GM19468 (cell line): ENCODE results near the gene ADGRF1.
"Not testable (repeated sequence)": the region's sequence is repeated elsewhere in the genome, so short reads cannot be mapped to it uniquely, and the experiment has no call there.

Experiments
- ATAC-seq: cut with Tn5 transposase; IDR thresholded peaks from one replicate; pipeline ENCODE4 v1.9.1; 2021; ENCODE audit warnings: mild to moderate bottlenecking, moderate library complexity, moderate number of reproducible peaks; ENCODE audit not compliant: unreplicated experiment; ENCODE audit errors: extremely low read depth

ADGRF1 gene

DNA sequence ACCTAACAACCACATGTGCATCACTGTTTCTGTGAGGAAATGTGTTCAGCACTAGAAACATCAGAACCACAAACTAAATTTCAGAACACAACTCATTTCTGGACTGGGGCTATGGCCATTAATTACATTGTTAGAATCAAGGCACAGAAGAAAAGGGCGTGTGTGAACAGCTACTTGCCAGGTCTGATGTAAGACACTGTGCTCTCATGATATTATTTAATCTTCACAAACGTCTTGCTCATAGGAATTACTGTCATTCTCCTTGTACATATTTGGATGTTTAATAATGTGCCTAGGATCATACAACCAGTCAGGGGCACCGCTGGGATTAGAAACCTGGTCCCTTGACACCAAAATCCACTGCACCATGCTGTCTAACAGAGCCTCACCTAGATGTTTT is 14.8 kb downstream of the ADGRF1 start:
- no peak for ATAC-seq

DNA sequence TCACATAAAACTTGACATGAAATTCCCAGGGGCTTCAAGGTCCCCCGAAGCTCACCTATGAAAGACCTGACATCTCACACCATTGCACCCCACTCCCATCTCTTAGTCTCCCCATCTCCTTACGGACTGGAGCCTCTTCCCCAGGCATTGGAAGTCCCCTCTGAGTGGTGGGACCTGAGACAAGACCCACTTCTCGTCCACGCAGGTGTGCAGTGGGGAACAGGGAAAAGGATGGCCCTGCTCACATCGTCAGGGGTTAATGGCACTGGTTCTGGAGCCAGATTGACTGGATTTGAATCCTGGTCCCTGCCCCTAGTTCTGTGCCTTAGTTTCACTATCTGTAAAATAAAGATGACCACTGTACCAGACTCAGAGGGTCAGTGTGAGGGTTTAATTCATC is 15.5 kb downstream of the ADGRF1 start:
- ATAC-seq = no peak

DNA sequence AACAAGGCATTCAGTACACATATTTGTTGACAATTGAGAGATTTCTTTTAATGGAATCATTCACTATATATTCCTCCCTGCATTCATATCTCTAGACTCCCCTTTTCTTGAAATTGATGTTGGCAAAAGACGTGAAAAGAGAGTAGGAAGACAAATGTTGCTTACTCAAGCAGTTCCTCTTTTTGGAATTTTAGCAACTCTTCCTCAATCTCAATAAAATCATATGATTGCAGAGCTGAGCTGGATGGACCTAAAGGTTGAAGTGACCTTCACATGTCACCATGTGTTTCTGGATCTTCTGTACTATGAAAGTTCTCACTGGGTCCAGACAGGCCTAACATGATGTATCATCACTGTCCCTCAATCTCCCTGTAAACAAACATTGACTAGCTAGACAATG is 18.6 kb downstream of the ADGRF1 start:
- ATAC-seq = no peak

DNA sequence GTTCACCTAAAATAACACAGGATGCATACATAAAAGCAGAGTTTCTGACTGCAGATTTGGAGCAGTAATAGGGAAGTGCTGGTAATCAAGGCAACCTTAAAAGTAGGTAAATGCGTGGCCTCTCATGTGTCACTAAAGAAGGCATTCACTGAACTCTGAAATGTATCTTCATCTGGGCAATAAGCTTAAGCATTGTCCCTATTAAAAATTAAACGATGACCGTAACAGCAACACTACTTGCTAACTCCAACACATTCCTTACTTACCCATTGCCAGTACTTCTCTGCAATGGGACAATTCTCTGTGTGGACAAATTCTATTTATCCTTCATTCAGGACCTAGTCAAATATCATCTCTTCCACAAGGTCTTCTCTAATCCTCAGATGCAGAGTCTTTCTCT is 19.9 kb downstream of the ADGRF1 start:
- no peak for ATAC-seq

DNA sequence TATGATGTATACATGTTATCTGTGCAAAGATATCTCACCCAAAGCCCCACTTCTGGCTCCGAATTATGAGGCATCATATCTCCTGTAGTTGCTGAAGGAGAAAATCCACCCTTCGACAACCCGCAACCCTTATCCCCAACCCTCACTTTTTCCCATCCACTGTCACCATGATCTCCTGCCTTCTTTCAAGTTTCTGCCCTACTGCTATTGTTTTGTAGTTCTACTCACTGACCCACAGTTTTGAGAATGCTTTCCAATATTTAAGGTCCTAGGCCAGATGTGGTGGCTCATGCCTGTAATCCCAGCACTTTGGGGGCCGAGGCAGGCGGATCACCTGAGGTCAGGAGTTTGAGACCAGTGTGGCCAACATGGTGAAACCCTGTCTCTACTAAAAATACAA is 22.2 kb downstream of the ADGRF1 start:
- no peak for ATAC-seq

DNA sequence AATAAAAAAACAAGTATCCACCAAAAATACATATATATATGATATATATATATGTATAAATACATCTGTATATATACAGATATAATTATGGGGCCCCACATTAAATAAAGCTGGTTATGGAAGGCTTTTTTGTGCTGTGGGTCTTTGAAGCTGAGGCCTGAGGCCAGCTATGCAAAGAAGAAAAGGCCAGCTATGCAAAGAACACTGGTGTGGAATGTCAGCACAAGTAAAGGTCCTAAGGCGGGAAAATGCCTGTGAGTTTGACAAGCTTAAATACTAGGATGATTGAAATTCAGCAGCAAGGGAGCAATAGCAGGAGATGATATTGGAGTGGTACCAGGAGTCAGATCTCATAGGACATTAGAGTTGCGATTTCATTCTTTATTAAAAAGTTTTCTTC is 25.2 kb downstream of the ADGRF1 start:
- no peak for ATAC-seq

DNA sequence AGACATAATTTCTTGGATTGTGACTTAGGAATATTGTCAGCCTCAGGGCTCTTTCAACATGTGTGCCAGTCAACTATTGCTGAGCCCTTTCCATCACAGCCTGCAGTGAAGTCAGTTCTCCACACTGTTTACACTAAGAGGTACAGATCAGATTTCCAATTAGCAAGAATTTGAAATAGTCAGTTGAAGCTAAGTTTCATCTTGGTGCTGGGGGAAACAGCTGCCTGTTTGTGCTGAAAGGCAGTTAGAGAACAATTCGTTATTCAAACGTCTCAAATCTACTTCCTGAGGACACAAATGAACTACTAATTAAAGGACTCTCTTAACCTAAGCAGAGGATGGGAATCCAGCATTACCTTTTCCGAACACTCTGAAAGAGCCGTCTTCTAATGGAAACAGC is 25.9 kb downstream of the ADGRF1 start:
- no peak for ATAC-seq

DNA sequence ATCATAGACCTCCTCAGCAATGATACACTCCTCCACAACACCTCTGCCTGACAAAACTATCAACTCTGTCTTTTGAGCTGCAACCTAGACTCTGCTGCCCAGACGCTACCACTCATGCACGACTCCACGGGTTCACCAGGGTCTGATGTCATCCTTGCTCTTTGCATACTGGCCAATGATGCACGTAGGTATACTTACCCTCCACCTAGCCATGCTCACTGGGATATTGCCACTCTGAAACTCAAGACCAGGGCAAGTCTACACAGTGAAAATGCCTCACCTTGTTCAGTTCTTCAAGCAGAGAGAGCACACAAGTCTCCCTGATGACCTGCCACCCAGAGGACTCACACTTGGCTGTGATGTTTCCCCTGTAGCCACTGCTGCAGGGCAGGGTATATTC is 27.7 kb downstream of the ADGRF1 start:
- no peak for ATAC-seq

DNA sequence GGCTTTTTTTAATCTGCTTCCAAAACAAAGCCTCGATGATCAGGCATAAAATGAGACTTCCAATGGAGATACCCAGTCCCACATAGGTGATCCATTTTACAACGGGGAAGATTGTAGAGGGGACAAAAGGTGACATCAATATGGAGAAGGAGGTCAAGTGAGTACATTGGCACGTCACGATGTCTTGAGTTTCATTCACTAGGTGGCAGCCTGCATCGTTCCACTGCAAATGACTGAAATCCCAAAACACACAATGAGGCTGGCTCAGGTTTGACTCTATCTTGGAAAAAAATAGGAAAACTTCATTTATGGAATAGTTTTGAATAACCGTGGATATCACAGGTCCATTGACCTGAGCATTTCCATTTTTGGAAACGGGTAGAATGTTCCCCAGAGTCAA is 32.5 kb downstream of the ADGRF1 start:
- ATAC-seq = no peak

DNA sequence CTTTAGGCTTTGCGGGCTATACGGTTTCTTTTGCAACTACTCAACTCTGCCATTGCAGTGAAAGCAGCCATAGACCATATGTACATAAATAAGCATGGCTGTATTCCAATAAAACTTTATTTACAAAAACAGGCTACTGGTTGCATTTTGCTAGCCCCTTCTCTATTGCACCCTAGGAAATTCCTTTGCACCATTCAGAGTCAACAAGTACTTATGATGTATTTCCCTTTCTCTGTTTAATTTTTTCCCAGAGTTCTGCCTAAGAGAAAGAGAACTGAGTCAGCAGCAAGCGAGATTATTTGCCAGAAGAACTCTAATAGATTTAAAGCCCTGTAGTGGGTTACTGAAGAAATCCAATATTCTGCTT is 33.8 kb downstream of the ADGRF1 start:
- ATAC-seq = no peak

DNA sequence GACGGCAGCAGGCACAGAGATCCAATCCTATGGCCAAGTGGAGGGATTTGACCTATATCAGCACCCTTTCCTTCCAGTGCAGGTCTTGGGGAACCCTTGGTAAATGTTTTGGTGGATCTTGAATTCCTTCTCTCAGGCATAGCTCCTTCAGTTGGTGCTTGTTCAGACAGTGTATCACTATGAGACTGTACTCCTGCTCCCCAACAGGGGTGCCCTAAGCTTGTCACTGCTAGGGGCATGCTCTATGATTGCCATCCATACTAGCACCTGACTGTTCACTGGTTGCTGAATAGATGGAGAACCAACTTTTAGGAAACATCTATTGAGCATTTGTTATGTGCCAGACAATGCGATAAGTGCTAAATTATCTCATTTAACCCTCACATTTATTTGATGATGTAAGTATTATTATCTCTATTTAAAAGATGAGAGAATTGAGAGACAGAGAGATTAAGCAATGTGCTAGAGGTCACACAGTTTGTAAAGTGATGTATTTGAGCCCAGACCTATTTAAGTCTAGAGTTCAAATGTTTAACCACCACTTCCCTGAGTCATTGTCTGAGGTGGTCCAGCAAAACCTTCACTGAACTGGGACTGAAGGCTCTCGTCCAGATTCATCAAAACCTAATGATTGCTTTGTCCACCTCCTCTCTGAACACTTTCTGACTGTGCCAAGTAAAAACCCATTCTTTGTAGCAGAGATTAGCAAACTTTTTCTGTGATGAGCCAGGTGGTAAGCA is 34.3 kb downstream of the ADGRF1 start:
- no peak for ATAC-seq

DNA sequence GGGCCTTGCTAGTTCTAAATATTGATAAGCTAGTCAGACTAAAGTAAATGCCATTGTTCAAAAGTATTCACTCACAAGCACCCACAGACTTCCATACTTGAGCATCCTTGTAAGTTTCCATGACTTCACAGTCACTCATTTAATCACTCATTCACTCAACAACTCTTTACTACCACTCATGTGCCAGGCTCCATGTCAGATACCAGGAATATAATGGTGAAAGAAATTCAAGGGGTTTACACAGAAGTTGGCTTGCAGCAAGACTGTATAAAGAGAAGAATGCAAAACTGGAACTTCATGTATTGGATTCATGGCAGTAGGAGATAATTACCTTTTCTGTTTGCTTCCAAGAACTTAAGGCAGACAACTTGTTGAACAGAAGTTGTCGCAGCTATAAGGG is 36.6 kb downstream of the ADGRF1 start:
- no peak for ATAC-seq

DNA sequence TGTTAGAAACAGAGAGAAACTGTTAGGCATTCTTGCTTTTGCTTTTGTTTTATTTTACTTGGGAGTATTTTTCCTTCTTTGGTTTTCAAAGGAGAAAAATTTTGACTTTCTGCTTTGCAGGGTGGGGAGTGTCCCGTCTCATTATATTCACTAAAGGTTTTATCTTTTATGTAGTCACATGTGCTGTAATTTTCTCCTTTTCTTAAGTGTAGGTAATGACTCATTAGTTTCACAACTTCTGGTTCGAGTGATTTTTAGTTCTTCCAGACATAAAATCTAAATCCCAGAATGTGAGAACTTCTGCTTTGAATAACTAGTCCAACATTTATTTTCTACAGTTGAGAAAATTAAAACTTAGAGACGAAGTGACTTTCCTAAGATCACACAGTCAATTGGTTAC is 37.7 kb downstream of the ADGRF1 start:
- ATAC-seq = no peak

DNA sequence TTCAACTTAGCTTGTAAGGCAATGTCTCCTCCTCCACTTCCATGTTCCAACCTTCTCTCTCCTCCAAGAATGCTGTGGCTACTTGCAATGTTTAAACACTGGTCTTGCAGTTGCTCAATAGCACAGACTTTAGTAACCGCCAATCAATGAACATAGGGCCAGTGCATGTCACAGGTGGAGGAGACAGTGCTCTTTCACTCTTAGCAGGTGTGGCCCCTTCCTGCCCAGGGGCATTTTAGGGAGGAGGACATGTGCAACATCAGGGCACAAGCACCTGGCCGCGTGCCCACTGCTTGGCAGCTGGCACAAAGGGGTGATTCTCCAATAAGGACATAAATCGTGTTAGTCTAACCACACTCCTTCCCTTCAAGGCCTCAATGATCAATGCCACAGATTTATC is 41.3 kb downstream of the ADGRF1 start:
- ATAC-seq = no peak

DNA sequence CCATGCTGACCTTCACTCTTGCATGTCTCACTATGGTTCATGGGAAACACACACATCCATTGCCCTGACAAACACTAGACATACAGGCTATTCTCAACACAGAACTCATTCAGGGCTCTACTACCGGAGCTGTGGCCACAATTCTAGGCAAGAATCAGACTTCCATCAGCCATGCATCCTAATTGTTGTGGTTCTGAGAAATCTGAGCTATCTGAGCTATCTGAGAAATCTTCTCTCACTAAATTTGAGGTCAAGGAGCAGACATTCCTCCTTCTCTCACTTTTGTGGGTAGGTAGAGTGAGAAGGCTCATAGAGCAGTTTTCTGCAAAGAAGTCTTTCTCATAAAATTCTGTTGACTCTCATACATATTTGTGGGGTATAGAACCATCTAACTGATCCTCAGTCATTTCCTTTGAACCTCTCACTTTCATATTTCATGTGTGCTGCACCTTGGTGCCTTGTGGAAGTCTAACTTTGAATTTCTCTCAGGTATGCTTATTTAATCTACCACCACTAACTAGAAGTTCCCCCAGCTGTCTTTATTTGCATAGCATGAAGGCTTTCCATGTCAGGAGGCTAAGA is 43.6 kb downstream of the ADGRF1 start:
- ATAC-seq = no peak

DNA sequence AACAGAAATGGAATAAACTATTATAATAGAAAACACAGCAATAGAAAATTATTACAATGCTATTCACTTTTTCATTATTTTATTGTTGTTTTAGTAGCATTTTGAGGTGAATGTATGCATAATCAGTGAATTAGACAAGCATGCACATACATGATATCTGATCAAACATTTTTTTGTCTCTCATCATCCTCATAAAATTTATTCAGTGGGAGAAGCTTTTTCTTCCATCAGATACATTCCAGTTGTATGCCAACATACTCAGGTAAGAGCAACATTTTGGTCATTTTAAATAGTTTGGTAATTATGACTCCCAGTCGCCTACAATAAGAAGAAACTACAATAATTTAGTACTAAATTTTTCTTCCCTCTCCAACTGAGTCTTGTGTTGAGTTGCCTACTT is 44.5 kb downstream of the ADGRF1 start:
- ATAC-seq = no peak

DNA sequence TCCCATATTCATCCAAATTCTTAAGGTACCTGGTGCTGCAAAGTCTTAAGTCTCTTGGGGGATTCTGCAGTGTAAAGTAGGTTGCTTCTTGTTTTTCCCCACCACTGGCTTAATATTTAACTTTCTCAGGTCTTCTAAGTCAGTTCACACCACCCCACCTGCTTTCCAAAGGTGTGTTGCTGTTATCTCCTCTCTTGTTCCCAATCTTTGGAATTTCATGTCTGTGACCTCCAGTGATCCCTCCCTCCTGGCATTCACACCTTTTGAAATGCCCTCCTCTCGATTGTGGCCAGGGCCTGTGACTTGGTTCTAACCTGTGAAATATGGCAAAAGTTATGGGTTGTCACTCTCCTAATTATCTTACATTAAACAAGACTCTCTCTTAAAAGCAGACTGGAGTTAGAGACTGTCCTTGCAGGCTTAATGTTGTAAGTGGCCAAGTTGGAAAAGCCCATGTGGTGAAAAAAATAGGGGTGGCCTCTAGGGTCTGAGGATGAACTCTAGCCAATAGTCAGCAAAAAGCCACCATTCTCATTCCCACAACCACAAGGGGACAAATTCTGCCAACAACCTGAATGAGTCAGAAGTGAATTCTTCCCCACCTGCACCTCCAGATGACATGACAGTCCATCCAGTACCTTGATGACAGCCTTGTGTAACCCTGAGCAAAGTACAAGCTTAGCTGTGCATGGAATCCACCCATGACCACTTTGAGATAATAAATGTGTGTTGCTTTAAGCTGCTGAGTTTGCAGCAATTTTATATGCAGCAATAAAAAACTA is 45.1 kb downstream of the ADGRF1 start:
- no peak for ATAC-seq

DNA sequence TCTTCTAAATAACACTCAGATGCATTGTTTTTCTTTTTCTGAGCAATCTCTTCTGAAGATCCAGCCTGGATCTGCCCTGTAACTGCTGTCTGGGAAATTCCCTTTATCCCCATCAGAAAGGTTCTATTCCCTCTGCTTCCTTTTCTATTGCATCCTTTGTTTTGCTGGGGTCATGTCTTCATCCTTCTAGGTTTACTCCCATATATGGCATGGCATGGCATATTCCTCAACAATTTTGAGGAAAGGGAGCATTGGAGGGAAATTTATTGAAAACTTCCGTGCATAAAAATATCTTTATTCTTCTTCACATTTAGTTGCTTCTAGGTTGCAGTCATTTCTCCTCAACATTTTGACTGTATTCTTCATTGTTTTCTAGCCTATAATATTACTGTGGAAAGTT is 47.2 kb downstream of the ADGRF1 start:
- no peak for ATAC-seq

DNA sequence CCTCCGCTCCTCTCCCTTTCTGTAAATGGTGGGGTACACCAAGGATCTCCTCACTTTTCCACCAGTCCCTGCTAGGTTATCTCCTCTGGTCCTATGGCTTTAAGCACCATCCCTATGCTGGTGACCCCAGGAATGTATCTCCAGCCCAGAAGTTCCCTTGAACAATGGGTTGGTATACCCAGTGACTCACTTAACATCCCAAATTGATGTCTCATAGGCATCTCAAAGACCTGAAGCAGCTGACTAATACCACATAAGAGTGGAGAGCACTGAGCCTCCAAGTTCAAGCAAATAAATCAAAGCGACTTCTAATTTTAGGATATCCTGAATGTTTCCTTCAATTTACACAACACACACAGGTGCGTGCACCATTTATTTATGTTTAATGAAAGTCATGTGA is 48.3 kb downstream of the ADGRF1 start:
- ATAC-seq = no peak

DNA sequence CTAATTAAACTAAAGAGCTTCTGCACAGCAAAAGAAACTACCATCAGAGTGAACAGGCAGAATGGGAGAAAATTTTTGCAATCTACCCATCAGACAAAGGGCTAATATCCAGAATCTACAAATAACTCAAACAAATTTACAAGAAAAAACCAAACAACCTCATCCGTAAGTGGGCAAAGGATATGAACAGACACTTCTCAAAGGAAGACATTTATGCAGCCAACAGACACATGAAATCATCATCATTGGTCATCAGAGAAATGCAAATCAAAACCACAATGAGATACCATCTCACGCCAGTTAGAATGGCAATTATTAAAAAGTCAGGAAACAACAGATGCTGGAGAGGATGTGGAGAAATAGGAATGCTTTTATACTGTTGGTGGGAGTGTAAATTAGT is 49.7 kb downstream of the ADGRF1 start:
- ATAC-seq = not testable (repeated sequence)

DNA sequence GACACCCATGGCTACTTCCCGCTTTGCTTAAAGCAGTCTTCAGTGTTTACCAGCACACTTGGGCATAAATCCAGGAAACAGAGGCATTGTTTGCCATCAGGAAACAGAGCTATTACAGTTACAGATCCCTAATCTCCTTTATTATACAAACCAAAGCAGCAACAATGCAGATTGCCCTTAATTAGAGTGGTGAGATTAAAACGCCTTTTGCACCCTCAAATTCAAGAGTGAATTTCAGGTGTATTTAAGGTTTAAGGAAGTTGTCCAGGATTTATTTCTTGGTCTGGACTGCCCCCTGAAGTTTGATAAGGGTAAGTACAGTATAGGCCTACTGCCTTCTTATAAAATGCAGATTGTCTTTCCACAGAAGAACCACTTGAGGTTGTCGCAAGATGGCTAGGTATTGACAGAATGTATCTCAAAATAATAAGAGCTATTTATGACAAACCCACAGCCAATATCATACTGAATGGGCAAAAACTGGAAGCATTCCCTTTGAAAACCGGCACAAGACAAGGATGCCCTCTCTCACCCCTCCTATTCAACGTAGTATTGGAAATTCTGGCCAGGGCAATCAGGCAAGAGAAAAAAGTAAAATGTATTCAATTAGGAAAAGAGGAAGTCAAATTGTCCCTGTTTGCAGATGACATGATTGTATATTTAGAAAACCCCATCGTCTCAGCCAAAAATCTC is 51.2 kb downstream of the ADGRF1 start:
- not testable (repeated sequence) for ATAC-seq
